K562 (cell line): ENCODE measurements around the gene GRK1. TPM values are rescaled to one million over a fixed set of nuclear protein-coding genes. Genes with fewer than 3 reads are reported as not detected.
A peak's percentile ranks its signal among the peaks of the same experiment; 100 is the strongest.

Source experiments
- ATAC-seq: fragments of 200-7000 bp; cut with Tn5 transposase; 3 replicates; pipeline ENCODE4 v1.9.1; 2020; ENCODE audit warnings: moderate library complexity
- BruUV-seq: library from RNA; stranded (reverse); fragments of 400-500 nt; replicated peaks from 2 replicates; lab custom pipeline; 2021; lab: Mats Ljungman, UMichigan
- CTCF ChIA-PET: fragments of 300-600 bp; formaldehyde crosslinking; extraction: SDS; loops from one replicate; lab custom pipeline; 2021; ENCODE audit warnings: low intra/inter-chr PET ratio; lab: Yijun Ruan, JAX
- POLR2A ChIA-PET: fragments of 300-600, 350-650 bp; sonication (Branson Sonifier 250); formaldehyde crosslinking; extraction: SDS; loops from one replicate; lab custom pipeline; 2021; ENCODE audit warnings: antibody characterized with exemption, inconsistent platforms; lab: Yijun Ruan, JAX
- DNase-seq, 4 experiments: peaks; one replicate each; pipeline versions ENCODE4 v3.0.0 to v3.0.0-alpha.2; 2011 to 2018; ENCODE audit warnings: low spot score in 3 of 4, mixed read lengths in 3 of 4; ENCODE audit errors: extremely low read depth in 1 of 4
- FAIRE-seq: peaks from 2 replicates; lab custom pipeline; 2011; peaks lifted over from hg19 to GRCh38; lab: Jason Lieb, UNC
- H2AFZ ChIP-seq: 2 replicates; pipeline ENCODE4 v1.6.0; 2011; ENCODE audit warnings: low read depth, low read length, control low read depth, inconsistent platforms
- H3K27ac ChIP-seq: fragments of 200-600 bp; 3 replicates; pipeline ENCODE4 v1.8.0; 2011; ENCODE audit warnings: low read depth, mild to moderate bottlenecking, control low read depth, inconsistent platforms, low read length, moderate library complexity, mixed read lengths; ENCODE audit errors: extremely low read depth
- H3K27me3 ChIP-seq, 2 experiments: fragments of 300-600 bp in 1 of 2; 2 replicates in 1 of 2; 3 replicates in 1 of 2; pipeline versions ENCODE4 v1.6.0 to v1.8.0; 2011; ENCODE audit warnings: inconsistent platforms in 2 of 2, low read length in 2 of 2, mild to moderate bottlenecking in 1 of 2, mixed read lengths in 1 of 2, moderate library complexity in 1 of 2; ENCODE audit not compliant: control insufficient read depth in 2 of 2, insufficient read depth in 2 of 2
- H3K36me3 ChIP-seq: fragments of 300-600 bp; 3 replicates; pipeline ENCODE4 v1.8.0; 2011; ENCODE audit warnings: mild to moderate bottlenecking, low read length, inconsistent platforms; ENCODE audit not compliant: control insufficient read depth, insufficient read depth
- H3K4me1 ChIP-seq, 2 experiments: fragments of 200-600 bp in 1 of 2; replicated peaks in 1 of 2; 2 replicates in 1 of 2; 3 replicates in 1 of 2; pipeline versions ENCODE4 v1.5.1 to v1.8.0; 2011; ENCODE audit warnings: inconsistent platforms in 2 of 2, low read length in 2 of 2, mild to moderate bottlenecking in 1 of 2, mixed read lengths in 1 of 2, moderate library complexity in 1 of 2; ENCODE audit not compliant: control insufficient read depth in 2 of 2, insufficient read depth in 2 of 2
- H3K4me2 ChIP-seq: 2 replicates; pipeline ENCODE4 v1.6.1; 2011; ENCODE audit warnings: low read length, control low read depth, inconsistent platforms, mixed read lengths; ENCODE audit not compliant: insufficient read depth
- H3K4me3 ChIP-seq: fragments of 200-600 bp; sonication (generic), shearing (Covaris generic); 2 replicates; pipeline ENCODE4 v1.5.1; 2016; ENCODE audit warnings: control low read depth, inconsistent platforms
- H3K79me2 ChIP-seq: fragments of 200-600 bp; 3 replicates; pipeline ENCODE4 v1.8.0; 2011; ENCODE audit warnings: low read length, inconsistent platforms; ENCODE audit not compliant: control insufficient read depth, insufficient read depth
- H3K9ac ChIP-seq, 2 experiments: 2 replicates each; pipeline versions ENCODE4 v1.6.0 to v1.6.1; 2011; ENCODE audit warnings: low read depth in 2 of 2, low read length in 2 of 2, control low read depth in 1 of 2, inconsistent platforms in 1 of 2, mild to moderate bottlenecking in 1 of 2, mixed read lengths in 1 of 2; ENCODE audit not compliant: insufficient read depth in 1 of 2
- H3K9me1 ChIP-seq: one replicate; pipeline ENCODE4 v1.6.0; 2011; ENCODE audit warnings: inconsistent platforms, mild to moderate bottlenecking, low read length, moderate library complexity; ENCODE audit not compliant: control insufficient read depth, insufficient read depth
- H3K9me3 ChIP-seq: replicated peaks from 2 replicates; pipeline ENCODE4 v1.5.1; 2011; ENCODE audit warnings: low read depth, low read length, inconsistent platforms; ENCODE audit not compliant: control insufficient read depth, insufficient read depth
- H4K20me1 ChIP-seq: replicated peaks from 2 replicates; pipeline ENCODE4 v1.6.1; 2011; ENCODE audit warnings: low read length, inconsistent platforms, mixed read lengths; ENCODE audit not compliant: control insufficient read depth, insufficient read depth
- CBFA2T3 ChIP-seq: fragments of 450-650 bp; IDR thresholded peaks from 2 replicates; pipeline ENCODE4 v1.6.1; 2017
- ZNF316 ChIP-seq: fragments of 450-650 bp; IDR thresholded peaks from 2 replicates; pipeline ENCODE4 v1.6.1; 2016
- WGBS: fragments of 100-300 bp; shearing (Covaris generic); methylation state at CpG from one replicate; pipeline ENCODE4 v1.1.6; 2016; ENCODE audit warnings: low coverage, mixed read lengths; ENCODE audit not compliant: insufficient coverage; ENCODE audit errors: missing lambda C conversion rate; 5-methylcytosine and 5-hydroxymethylcytosine counted together
- in situ Hi-C: fragments of 300-500 bp; cut with MboI; formaldehyde crosslinking; loops from 4 replicates; pipeline ENCODE4 v1.15.0; 2018; ENCODE audit warnings: inconsistent platforms, mixed read lengths
- intact Hi-C: fragments of 100-400 bp; cut with micrococcal nuclease; formaldehyde crosslinking; loops from 2 replicates; pipeline ENCODE4 v1.14.2; 2022
- polyA plus RNA-seq, 8 experiments: library from polyadenylated mRNA; depleted of rRNA in 4 of 8; stranded (reverse) in 5 of 8; unstranded in 3 of 8; fragments of >200 nt; fragmentation: Nextera tagmentation in 2 of 8; fragmentation: Illumina TruSeq in 1 of 8; extraction: Ambion mirVana in 2 of 8; extraction: Trizol in 1 of 8; gene quantifications; 2 replicates each; pipeline versions ENCODE4 v1.2.1 to v1.2.3, GENCODE V29; 2011 to 2014; ENCODE audit warnings: inconsistent platforms in 1 of 8, missing spikeins in 1 of 8
- total RNA-seq, 7 experiments: library from RNA; depleted of rRNA in 6 of 7; stranded (reverse); fragments of >200 nt in 6 of 7; fragmentation: Illumina TruSeq in 2 of 7; extraction: Trizol in 2 of 7; gene quantifications; 2 replicates each; pipeline versions ENCODE4 v1.2.1 to v1.2.3, GENCODE V29; 2011 to 2021; ENCODE audit warnings: low replicate concordance in 1 of 7
- TF ChIP-seq, protein P1 (sequence below): sonication (generic); formaldehyde crosslinking; IDR thresholded peaks from 2 replicates; pipeline ENCODE4 v1.5.0; 2020; ENCODE audit warnings: missing genetic modification reagents

The GRK1 gene
- total and polyA plus RNA-seq, 9 of the 15 experiments (the other 6 are each of a cell fraction or from before 2014, with no cell fraction given), result 0.09 TPM; not detected in 8

DNA sequence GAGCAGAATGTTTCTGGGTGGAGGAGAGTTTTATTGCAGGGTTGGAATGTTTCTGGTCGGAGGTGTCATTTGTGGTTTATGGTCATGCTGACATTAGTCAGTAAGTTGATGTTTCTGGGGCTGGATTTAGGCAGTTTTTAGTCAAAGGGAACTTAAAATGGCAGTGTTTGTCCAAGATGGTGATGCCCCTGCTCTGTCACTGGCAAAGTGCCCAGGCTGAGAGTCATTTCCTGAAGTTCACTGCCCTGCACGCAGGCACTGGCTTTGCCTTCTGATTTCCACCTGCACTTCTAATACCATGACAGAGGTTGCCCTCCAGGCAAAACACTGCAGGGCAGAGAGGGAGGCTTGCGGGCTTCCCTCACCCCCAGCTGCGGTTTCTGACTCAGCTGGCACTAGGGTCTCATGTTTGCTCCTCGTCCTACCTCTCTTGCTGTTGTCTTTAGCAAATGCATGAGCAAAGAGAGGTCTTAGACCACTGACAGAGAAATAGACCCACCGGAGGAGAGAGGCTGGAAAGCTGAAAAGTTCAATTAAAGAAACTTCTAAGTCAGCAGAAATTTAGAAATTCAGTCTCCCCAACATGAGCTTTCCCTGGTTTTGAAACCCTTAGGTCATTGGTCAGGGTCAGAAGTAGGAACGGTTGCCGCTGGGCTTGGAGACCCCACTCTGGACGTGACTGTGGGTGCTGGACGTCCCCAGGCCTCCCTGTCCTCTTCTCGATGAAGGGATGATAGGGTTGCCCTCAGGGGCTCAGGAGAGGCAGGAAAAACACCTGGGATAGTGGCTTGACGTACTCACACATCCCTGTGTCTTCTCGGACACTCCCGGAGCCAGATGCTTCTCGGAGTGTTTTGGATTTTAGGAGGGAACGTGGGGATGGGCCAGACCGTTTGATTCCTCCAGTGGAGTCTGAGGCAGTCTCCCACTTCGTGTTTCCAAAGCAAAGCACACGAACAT is 118.3 kb downstream of the GRK1 start:
- no peak overlapping the region for H3K4me2 ChIP-seq
- no peak overlapping the region for H2AFZ ChIP-seq
- H4K20me1 ChIP-seq, result no peaks in the 10 kb centered on the region
- H3K4me3 ChIP-seq, result no peak overlapping the region
- FAIRE-seq (no peak), ATAC-seq (no peak), DNase-seq (no peak)
- H3K27ac ChIP-seq, result no peak overlapping the region
- H3K27me3 ChIP-seq, result peaks cover 9 to 56% of the 10 kb centered on the region in 2 experiments; a peak in 4 of 5 replicates
- intact Hi-C loops, result no loop called here
- H3K36me3 ChIP-seq, result no peaks in the 10 kb centered on the region
- POLR2A ChIA-PET, result interaction anchor here (0.6 kb wide), 1 partner anchor 396 kb away, joined by 3 read pairs; no protein-coding TSS in a partner anchor
- in situ Hi-C loops, result no loop called here
- BruUV-seq, result no TSS peak
- peaks cover 0 to 6% of the 10 kb centered on the region in 2 experiments; a peak in 1 of 5 replicates for H3K4me1 ChIP-seq
- no peak overlapping the region for H3K9ac ChIP-seq
- H3K9me1 ChIP-seq, result no peaks in the 10 kb centered on the region
- no peak for TF ChIP-seq CBFA2T3
- peak; percentile 30; the same call in 1 of the 2 replicates for TF ChIP-seq ZNF316
- TF ChIP-seq, protein P1, sequence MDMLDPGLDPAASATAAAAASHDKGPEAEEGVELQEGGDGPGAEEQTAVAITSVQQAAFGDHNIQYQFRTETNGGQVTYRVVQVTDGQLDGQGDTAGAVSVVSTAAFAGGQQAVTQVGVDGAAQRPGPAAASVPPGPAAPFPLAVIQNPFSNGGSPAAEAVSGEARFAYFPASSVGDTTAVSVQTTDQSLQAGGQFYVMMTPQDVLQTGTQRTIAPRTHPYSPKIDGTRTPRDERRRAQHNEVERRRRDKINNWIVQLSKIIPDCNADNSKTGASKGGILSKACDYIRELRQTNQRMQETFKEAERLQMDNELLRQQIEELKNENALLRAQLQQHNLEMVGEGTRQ, result no peak
- no peaks in the 10 kb centered on the region for H3K9me3 ChIP-seq
- CTCF ChIA-PET, result no interaction called here
- 3% methylated on average over 18 of the region's 19 CpGs for WGBS
- no peaks in the 10 kb centered on the region for H3K79me2 ChIP-seq
